Progenitor cell of endocrine pancreas (in vitro differentiated cells): Measurements from ENCODE around the gene CLDN8. TPM values are rescaled to one million over a fixed set of nuclear protein-coding genes. Genes with fewer than 3 reads are reported as not detected.

Experiments
- DNase-seq: peaks from one replicate; pipeline ENCODE4 v3.0.0; 2021; ENCODE audit warnings: low spot score; ENCODE audit not compliant: unreplicated experiment
- H3K27ac Mint-ChIP-seq: 2 replicates; pipeline ENCODE4 v1.8.0; 2021; ENCODE audit warnings: mild to moderate bottlenecking, moderate library complexity, mixed read lengths
- H3K27me3 Mint-ChIP-seq: 2 replicates; pipeline ENCODE4 v1.8.0; 2021; ENCODE audit warnings: mixed read lengths
- H3K36me3 Mint-ChIP-seq: 2 replicates; pipeline ENCODE4 v1.8.0; 2022; ENCODE audit warnings: mixed read lengths; ENCODE audit not compliant: insufficient read depth
- H3K4me1 Mint-ChIP-seq: 2 replicates; pipeline ENCODE4 v1.8.0; 2021; ENCODE audit warnings: low read depth, mixed read lengths
- H3K4me3 Mint-ChIP-seq: 2 replicates; pipeline ENCODE4 v1.8.0; 2021; ENCODE audit warnings: low read depth, mild to moderate bottlenecking, moderate library complexity, mixed read lengths
- H3K9me3 Mint-ChIP-seq: 2 replicates; pipeline ENCODE4 v1.8.0; 2021; ENCODE audit warnings: low read depth, mixed read lengths
- CTCF ChIP-seq: fragments of 200-600 bp; sonication (generic); IDR thresholded peaks from one replicate; pipeline ENCODE4 v1.5.0; 2021; ENCODE audit warnings: antibody characterized with exemption, mild to moderate bottlenecking; ENCODE audit not compliant: unreplicated experiment
- long read RNA-seq: library from polyadenylated mRNA; unstranded; transcript quantifications from one replicate; pipeline ENCODE4 v2.0.0, GENCODE V29; 2020
- total RNA-seq: library from RNA; stranded (reverse); gene quantifications from 2 replicates; pipeline ENCODE4 v1.2.1, GENCODE V29; 2021

Gene CLDN8
- total RNA-seq: not detected in 2 replicates
- long read RNA-seq: 0 reads

- H3K27ac Mint-ChIP-seq: no peak within 1 kb of the TSS
- H3K9me3 Mint-ChIP-seq: no peaks in the 10 kb centered on the region
- TF ChIP-seq CTCF: no peak
- no peak for DNase-seq
- no peaks in the 10 kb centered on the region for H3K4me1 Mint-ChIP-seq
- no peaks in the 10 kb centered on the region for H3K36me3 Mint-ChIP-seq
- no peaks in the 10 kb centered on the region for H3K27me3 Mint-ChIP-seq
- no peak within 1 kb of the TSS for H3K4me3 Mint-ChIP-seq
Measured at GRCh38 chr21:30216041-30216723, at the start of gene CLDN8. CLDN8 (minus strand) TSS chr21:30216097; CDS start chr21:30215925, 172 bp downstream.

- H3K36me3 Mint-ChIP-seq: no peaks in the 10 kb centered on the region
- no peak overlapping the region for H3K4me3 Mint-ChIP-seq
- no peaks in the 10 kb centered on the region for H3K9me3 Mint-ChIP-seq
- DNase-seq: no peak
- no peaks in the 10 kb centered on the region for H3K4me1 Mint-ChIP-seq
- H3K27ac Mint-ChIP-seq: no peak overlapping the region
- H3K27me3 Mint-ChIP-seq: no peaks in the 10 kb centered on the region
- peak; percentile 58 for TF ChIP-seq CTCF
Measured at GRCh38 chr21:30257773-30258172, 41.9 kb upstream of the CLDN8 start.

GRCh38 chr21:30256100-30256499 lies 40.2 kb upstream of the CLDN8 start:
- no peaks in the 10 kb centered on the region for H3K9me3 Mint-ChIP-seq

GRCh38 chr21:30255679-30256078 lies 39.8 kb upstream of the CLDN8 start:
- no peak overlapping the region for H3K27ac Mint-ChIP-seq
- no peak for TF ChIP-seq CTCF
- no peaks in the 10 kb centered on the region for H3K27me3 Mint-ChIP-seq

More at GRCh38 chr21:30256100-30256499, 40.2 kb upstream of the CLDN8 start:
- no peak for TF ChIP-seq CTCF
- no peaks in the 10 kb centered on the region for H3K4me1 Mint-ChIP-seq
- no peak overlapping the region for H3K4me3 Mint-ChIP-seq
- no peak for DNase-seq
- no peaks in the 10 kb centered on the region for H3K27me3 Mint-ChIP-seq
- no peaks in the 10 kb centered on the region for H3K36me3 Mint-ChIP-seq
- H3K27ac Mint-ChIP-seq: peak overlapping the region; percentile 27

GRCh38 chr21:30251781-30252180 lies 35.9 kb upstream of the CLDN8 start:
- Mint-ChIP-seq H3K27ac (no peak overlapping the region), H3K9me3 (no peaks in the 10 kb centered on the region), H3K27me3 (no peaks in the 10 kb centered on the region), H3K4me1 (no peaks in the 10 kb centered on the region), H3K4me3 (no peak overlapping the region), H3K36me3 (no peaks in the 10 kb centered on the region)
- no peak for TF ChIP-seq CTCF
- DNase-seq: no peak

More at GRCh38 chr21:30255679-30256078, 39.8 kb upstream of the CLDN8 start:
- H3K9me3 Mint-ChIP-seq: no peaks in the 10 kb centered on the region
- no peaks in the 10 kb centered on the region for H3K36me3 Mint-ChIP-seq
- H3K4me3 Mint-ChIP-seq: no peak overlapping the region
- DNase-seq: no peak
- H3K4me1 Mint-ChIP-seq: no peaks in the 10 kb centered on the region
